ENCODE results near the gene SINHCAF.

DNA sequence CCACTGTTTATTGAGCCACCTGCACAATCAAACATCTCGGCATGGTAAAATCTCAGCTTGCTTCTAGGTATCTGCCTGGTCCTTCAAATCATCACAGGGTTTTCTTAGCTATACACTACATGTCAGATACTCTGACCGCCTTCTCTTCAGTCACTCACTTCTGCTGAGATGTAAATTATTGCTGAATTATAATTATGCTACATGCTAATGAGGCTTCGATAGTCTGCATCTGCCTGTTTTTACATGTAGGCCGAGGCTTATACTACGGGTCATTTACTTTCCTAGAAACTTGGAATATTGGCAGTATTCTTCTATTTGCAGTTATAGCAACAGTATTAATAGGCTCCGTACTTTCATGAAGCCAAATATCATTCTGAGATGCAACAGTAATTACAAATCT lies 77.6 kb downstream of the SINHCAF start:
- TF ChIP-seq JUND (IDR thresholded peaks at IDR 0.05; ENCODE audit: borderline replicate concordance, low read depth, low read length) (no peak), JUND (tag; IDR thresholded peaks at IDR 0.05; ENCODE audit: borderline replicate concordance, low read depth, low read length) (no peak), FOXM1 (IDR thresholded peaks at IDR 0.05; ENCODE audit: low read depth) (no peak), FOXM1 (CRISPR knock-in tag; IDR thresholded peaks at IDR 0.05; ENCODE audit: low read depth) (no peak), POLR3G (IDR thresholded peaks at IDR 0.05; ENCODE audit: extremely low read depth, insufficient read length, insufficient replicate concordance) (no peak)

Data from K562 (cell line).